Stimulated activated CD4-positive, alpha-beta T cell treated with anti-CD3 and anti-CD28 coated beads, TNF-alpha, amount 100 ng/mL, for 24 hours (primary cell): ENCODE data around the gene TBATA.

Experiments
- DNase-seq, 3 experiments: peaks; one replicate each; pipeline ENCODE4 v3.0.0-alpha.2; 2020; ENCODE audit warnings: low read depth in 3 of 3

Gene TBATA

GRCh38 chr10:70761031-70761601, 24.1 kb downstream of the TBATA start:
- DNase-seq, result no peak

GRCh38 chr10:70760271-70760787, 24.8 kb downstream of the TBATA start:
- DNase-seq, result no peak

- no peak for DNase-seq
Measured at GRCh38 chr10:70759781-70760180, 25.4 kb downstream of the TBATA start.

- peak; percentile 46 to 64 (median 55) for DNase-seq
Measured at GRCh38 chr10:70758757-70759514, 26.2 kb downstream of the TBATA start.

- DNase-seq, result no peak
Measured at GRCh38 chr10:70757856-70758255, 27.3 kb downstream of the TBATA start.

- DNase-seq, result no peak
Measured at GRCh38 chr10:70756700-70757360, 28.3 kb downstream of the TBATA start.

GRCh38 chr10:70753841-70754621, 31.1 kb downstream of the TBATA start:
- DNase-seq, result no peak

GRCh38 chr10:70753026-70753663, 32.0 kb downstream of the TBATA start:
- DNase-seq, result no peak

- DNase-seq, result no peak
Measured at GRCh38 chr10:70752571-70752970, 32.6 kb downstream of the TBATA start.

- DNase-seq, result no peak
Measured at GRCh38 chr10:70751991-70752390, 33.2 kb downstream of the TBATA start.

- no peak for DNase-seq
Measured at GRCh38 chr10:70751356-70751755, 33.8 kb downstream of the TBATA start.

GRCh38 chr10:70750156-70750703, 34.9 kb downstream of the TBATA start:
- DNase-seq, result no peak

- no peak for DNase-seq
Measured at GRCh38 chr10:70749756-70750155, 35.4 kb downstream of the TBATA start.

GRCh38 chr10:70748801-70749573, 36.2 kb downstream of the TBATA start:
- no peak for DNase-seq

- DNase-seq, result no peak
Measured at GRCh38 chr10:70748305-70748704, 36.9 kb downstream of the TBATA start.

- no peak for DNase-seq
Measured at GRCh38 chr10:70747192-70747965, 37.8 kb downstream of the TBATA start.

GRCh38 chr10:70745555-70745954, 39.6 kb downstream of the TBATA start:
- no peak for DNase-seq

- DNase-seq, result no peak
Measured at GRCh38 chr10:70744617-70745143, 40.5 kb downstream of the TBATA start.

GRCh38 chr10:70743879-70744278, 41.3 kb downstream of the TBATA start:
- no peak for DNase-seq
